ENCODE data around the gene KCND2. TPM values are rescaled to one million over a fixed set of nuclear protein-coding genes. Genes with fewer than 3 reads are reported as not detected.

The KCND2 gene
- polyA plus RNA-seq, 2 of the 4 experiments (the other 2 are of a cell fraction) = 0.01 TPM; not detected in 1

DNA sequence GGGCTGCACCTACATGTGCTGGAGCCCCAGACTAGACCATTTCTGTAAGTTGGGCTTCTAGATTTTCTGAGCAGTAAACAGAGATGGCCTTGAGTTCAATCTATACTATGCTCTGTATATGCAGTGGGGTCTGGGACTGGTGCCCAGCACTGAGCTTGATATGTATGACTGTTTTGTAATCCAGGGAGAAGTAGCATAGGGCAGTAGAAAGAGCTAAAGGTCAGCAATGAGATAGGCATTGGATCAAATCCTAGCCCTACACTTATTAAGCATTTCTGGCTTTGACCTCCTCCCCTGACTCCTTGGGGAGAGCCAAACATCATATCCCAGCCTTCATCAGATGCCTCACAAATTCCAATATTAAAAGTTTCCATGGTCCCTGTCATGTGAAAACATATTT is 330.4 kb downstream of the KCND2 start:
- no peak for DNase-seq (ENCODE audit: low read depth in 1 of 2, low spot score in 1 of 2)
- no peak overlapping the region for H3K4me2 ChIP-seq
- CTCF ChIA-PET = interaction anchor here (0.9 kb wide), 1 partner anchor 118 kb away, joined by 3 read pairs; no protein-coding TSS in a partner anchor
- H3K4me3 ChIP-seq = no peak overlapping the region
- no peaks in the 10 kb centered on the region for H3K9me3 ChIP-seq
- no peak for ATAC-seq
- no peak overlapping the region for H3K27ac ChIP-seq
- no peak for TF ChIP-seq JUN (IDR thresholded peaks at IDR 0.05)
- no peak for FAIRE-seq
- no peaks in the 10 kb centered on the region for H3K4me1 ChIP-seq
- POLR2A ChIA-PET = no interaction called here

DNA sequence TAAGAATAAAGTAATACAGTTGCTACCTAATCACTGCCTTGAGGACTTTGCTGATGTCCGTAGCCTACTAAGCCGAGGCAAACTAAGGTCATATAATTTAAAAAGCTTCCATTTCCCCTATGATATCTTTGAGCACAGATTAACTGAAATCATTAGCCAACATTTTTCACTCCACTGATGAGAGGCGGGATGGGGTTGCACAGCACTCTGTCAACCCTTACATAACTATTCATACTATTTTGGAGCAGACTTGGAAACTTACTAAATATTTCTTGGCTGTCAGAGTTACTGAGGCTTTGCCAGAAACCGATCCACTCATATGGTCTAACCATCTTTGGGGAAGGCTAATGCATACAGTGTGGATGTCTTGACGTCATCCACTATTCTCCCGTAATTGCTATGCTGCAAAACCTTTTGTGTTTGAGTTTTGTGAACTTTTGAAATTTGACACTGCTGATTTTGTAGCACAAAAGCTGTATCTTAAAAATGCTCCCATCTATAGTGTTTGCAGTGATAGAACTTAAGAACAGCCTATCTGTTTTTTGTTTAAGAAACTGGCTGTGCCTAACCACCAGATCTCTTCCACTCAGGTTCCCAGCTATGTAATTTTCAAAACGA is 336.3 kb downstream of the KCND2 start:
- ATAC-seq (no peak), FAIRE-seq (no peak), DNase-seq (ENCODE audit: low read depth in 1 of 2, low spot score in 1 of 2) (no peak)
- ChIA-PET CTCF (no interaction called here), POLR2A (no interaction called here)
- 11% methylated on average over 7 of the region's 7 CpGs for WGBS (ENCODE audit: missing lambda C conversion rate)
- TF ChIP-seq ESRRA (IDR thresholded peaks at IDR 0.05; ENCODE audit: borderline replicate concordance, low read length) (no peak), HDAC2 (IDR thresholded peaks at IDR 0.05) (no peak), EP300 (IDR thresholded peaks at IDR 0.05) (no peak), HOXB5 (CRISPR knock-in tag; IDR thresholded peaks at IDR 0.05) (no peak), MAFK (IDR thresholded peaks at IDR 0.05; ENCODE audit: partially characterized antibody) (no peak), HOXB13 (CRISPR knock-in tag; IDR thresholded peaks at IDR 0.05; ENCODE audit: low read depth) (no peak), CBX2 (IDR thresholded peaks at IDR 0.05; ENCODE audit: borderline replicate concordance, low read depth) (no peak), RARB (CRISPR knock-in tag; IDR thresholded peaks at IDR 0.05) (no peak), SREBF2 (IDR thresholded peaks at IDR 0.05) (no peak), NFE2L2 (conservative IDR thresholded peaks at IDR 0.05; ENCODE audit: low read length) (no peak), BHLHE40 (IDR thresholded peaks at IDR 0.05; ENCODE audit: low read depth, low read length) (no peak), RAD21 (conservative IDR thresholded peaks at IDR 0.05 in 1 of 2, IDR thresholded peaks at IDR 0.05 in 1 of 2) (no peak), JUNB (IDR thresholded peaks at IDR 0.05) (no peak), EHF (CRISPR knock-in tag; IDR thresholded peaks at IDR 0.05) (no peak)
- TF ChIP-seq, protein P1, sequence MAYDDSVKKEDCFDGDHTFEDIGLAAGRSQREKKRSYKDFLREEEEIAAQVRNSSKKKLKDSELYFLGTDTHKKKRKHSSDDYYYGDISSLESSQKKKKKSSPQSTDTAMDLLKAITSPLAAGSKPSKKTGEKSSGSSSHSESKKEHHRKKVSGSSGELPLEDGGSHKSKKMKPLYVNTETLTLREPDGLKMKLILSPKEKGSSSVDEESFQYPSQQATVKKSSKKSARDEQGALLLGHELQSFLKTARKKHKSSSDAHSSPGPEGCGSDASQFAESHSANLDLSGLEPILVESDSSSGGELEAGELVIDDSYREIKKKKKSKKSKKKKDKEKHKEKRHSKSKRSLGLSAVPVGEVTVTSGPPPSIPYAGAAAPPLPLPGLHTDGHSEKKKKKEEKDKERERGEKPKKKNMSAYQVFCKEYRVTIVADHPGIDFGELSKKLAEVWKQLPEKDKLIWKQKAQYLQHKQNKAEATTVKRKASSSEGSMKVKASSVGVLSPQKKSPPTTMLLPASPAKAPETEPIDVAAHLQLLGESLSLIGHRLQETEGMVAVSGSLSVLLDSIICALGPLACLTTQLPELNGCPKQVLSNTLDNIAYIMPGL (CRISPR knock-in tag; IDR thresholded peaks at IDR 0.05; ENCODE audit: borderline replicate concordance) = no peak
- TF ChIP-seq, protein P2, sequence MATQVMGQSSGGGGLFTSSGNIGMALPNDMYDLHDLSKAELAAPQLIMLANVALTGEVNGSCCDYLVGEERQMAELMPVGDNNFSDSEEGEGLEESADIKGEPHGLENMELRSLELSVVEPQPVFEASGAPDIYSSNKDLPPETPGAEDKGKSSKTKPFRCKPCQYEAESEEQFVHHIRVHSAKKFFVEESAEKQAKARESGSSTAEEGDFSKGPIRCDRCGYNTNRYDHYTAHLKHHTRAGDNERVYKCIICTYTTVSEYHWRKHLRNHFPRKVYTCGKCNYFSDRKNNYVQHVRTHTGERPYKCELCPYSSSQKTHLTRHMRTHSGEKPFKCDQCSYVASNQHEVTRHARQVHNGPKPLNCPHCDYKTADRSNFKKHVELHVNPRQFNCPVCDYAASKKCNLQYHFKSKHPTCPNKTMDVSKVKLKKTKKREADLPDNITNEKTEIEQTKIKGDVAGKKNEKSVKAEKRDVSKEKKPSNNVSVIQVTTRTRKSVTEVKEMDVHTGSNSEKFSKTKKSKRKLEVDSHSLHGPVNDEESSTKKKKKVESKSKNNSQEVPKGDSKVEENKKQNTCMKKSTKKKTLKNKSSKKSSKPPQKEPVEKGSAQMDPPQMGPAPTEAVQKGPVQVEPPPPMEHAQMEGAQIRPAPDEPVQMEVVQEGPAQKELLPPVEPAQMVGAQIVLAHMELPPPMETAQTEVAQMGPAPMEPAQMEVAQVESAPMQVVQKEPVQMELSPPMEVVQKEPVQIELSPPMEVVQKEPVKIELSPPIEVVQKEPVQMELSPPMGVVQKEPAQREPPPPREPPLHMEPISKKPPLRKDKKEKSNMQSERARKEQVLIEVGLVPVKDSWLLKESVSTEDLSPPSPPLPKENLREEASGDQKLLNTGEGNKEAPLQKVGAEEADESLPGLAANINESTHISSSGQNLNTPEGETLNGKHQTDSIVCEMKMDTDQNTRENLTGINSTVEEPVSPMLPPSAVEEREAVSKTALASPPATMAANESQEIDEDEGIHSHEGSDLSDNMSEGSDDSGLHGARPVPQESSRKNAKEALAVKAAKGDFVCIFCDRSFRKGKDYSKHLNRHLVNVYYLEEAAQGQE (IDR thresholded peaks at IDR 0.05) = no peak
- Histone ChIP-seq H3K4me3 (no peak overlapping the region), H3K27ac (no peak overlapping the region), H3K9me3 (no peaks in the 10 kb centered on the region), H3K4me1 (no peaks in the 10 kb centered on the region), H3K4me2 (no peak overlapping the region)

DNA sequence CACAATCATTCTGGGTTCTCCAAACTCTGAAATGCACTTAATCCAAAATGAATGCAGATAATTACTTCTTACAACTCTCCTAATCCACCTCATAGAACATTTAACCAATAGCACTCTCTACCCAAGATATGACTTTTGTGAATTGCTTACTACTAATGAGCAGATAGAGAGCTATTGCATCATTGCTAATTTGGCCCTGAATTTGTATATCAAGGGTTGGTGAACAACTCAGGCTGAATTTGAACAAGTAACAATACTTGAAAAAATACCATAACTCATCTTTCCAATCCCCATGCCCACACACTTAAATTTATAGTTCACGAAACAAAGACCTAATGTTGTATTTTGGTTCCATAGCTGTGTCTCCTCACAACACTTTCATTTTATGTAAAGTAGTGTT is 339.0 kb downstream of the KCND2 start:
- 2% methylated on average over 1 of the region's 1 CpG for WGBS (ENCODE audit: missing lambda C conversion rate)
- no peak overlapping the region for H3K4me3 ChIP-seq
- no peak for ATAC-seq
- no peaks in the 10 kb centered on the region for H3K9me3 ChIP-seq
- ChIA-PET CTCF (no interaction called here), POLR2A (no interaction called here)
- H3K4me1 ChIP-seq = no peaks in the 10 kb centered on the region
- H3K27ac ChIP-seq = no peak overlapping the region
- TF ChIP-seq PHF8 (IDR thresholded peaks at IDR 0.05; ENCODE audit: borderline replicate concordance, low read depth) = no peak
- TF ChIP-seq POLR2AphosphoS2 (conservative IDR thresholded peaks at IDR 0.05; ENCODE audit: low read length) = no peak
- TF ChIP-seq KDM1A (IDR thresholded peaks at IDR 0.05; ENCODE audit: low read depth) = no peak
- no peak for TF ChIP-seq RCOR1 (IDR thresholded peaks at IDR 0.05; ENCODE audit: low read depth, low read length)
- no peak for TF ChIP-seq GATA3 (IDR thresholded peaks at IDR 0.05; ENCODE audit: borderline replicate concordance)
- no peak for DNase-seq (ENCODE audit: low read depth in 1 of 2, low spot score in 1 of 2)
- no peak for FAIRE-seq
- no peak overlapping the region for H3K4me2 ChIP-seq
